AG20443 (cell line): ENCODE measurements around the gene SH3GL1.
A peak's percentile ranks its signal among the peaks of the same experiment; 100 is the strongest.

Source experiments
- DNase-seq: peaks from one replicate; pipeline ENCODE4 v3.0.0; 2012; ENCODE audit warnings: low spot score, mixed read lengths

SH3GL1 gene

GRCh38 chr19:4375164-4376027, 25.0 kb downstream of the SH3GL1 start:
- DNase-seq = no peak

DNA sequence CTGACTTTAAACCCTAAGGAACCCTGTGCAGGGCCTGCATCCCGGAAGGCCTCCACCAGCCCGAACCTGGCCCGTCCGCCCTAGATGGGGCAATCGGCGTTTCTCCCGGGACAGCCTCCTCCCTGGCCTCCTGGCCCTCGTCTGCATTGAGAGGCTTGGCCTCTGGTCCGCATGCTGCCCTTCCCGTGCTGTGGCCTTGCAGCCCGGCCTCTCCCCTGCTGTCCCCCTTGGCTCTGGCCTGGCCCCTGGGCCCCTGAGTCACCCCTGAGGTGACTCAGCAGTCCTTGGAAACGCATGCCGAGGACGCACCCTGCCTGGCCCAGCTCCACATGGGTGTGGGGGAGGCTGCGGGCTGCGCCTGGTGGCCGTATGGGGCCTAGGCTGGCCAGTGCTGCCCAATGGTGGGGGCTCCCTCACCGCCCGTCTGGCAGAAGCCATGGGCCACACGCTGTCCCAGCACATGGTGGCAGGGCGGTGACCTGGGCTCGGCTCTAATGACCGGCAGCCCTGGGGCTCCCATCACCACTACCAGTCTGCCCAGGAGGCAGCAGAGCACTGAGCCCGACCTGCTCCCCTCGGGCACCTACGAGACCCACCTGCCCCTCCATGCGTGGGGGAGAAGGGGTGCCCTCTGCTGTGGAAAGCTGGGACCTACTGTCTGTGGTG, 25.7 kb downstream of the SH3GL1 start:
- peak; percentile 92 for DNase-seq

- peak; percentile 47 for DNase-seq
These were observed 26.5 kb downstream of the SH3GL1 start for GRCh38 chr19:4373601-4374497.

GRCh38 chr19:4373013-4373367, 27.4 kb downstream of the SH3GL1 start:
- DNase-seq = no peak

GRCh38 chr19:4372165-4373012, 28.0 kb downstream of the SH3GL1 start:
- no peak for DNase-seq

DNA sequence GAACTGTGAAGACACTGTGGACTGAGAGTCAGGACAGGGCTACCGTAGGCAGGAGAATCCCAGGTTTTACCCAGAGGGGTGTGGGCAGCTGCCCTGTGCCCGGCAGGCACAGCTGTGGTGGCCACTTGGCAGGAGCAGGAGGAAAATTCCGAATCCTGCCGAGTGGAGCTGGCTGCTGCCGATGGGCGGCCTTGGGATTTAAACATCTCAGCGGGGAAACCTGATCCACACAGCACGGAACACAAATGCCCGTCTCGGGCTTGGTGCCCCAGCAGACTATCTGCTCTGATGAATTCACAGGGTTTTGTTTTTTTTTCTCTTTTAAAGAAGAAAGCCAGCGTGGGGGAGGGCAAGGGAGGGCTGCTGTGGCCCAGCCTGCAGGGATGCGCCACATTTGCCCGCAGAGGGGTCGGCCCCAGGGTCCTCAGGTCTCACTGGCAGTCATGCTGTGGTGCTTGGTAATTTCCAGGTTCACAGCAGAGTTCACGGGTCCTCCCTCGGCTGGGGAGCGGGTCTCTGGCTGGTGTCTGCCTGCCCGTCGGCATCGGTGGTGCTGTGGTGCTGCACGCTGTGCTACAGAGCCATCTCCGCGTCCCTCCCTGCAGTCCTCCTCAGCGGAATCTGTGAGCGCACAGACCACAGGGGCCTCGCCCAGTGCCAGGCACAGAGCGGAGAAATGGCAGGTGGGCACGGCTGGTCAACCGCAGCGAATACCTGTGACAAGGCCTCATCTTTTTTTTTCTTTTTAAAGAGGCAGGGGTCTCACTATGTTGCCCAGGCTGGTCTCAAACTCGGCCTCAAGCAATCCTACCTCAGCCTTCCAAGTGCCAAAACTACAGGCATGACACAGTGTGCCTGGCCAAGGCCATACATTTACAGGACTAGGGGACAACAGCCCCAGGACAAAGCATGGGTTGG, 28.8 kb downstream of the SH3GL1 start:
- DNase-seq = no peak

DNA sequence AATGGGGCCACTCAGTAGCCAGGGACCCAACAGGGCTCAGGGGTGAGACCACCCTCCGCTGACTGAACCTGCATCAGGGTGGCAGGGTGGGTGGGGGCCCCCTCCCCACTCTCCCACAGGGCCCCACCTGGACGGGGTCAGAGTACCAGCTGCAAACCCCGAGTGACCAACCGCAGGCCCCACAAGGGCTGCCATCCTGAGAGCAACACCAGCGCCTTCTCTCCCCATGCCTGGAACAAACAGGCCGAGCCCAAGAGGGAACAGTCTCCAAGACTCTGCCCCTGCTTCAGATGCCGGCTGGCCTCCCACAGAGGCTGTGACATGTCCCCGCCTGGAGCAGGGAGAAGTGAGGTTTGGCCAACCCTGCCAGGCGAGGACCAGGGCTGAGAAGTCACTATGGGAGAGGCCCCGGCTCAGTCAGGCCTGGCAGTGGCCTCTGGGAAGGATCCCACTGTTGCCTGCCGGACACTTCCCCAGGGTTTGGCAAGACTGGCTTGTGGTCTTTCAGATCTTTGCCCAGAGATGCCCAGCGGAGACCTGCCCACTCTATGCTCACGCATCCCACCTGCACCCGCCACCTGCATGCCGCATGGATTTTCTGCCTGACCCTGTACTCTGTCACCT, 29.8 kb downstream of the SH3GL1 start:
- no peak for DNase-seq

GRCh38 chr19:4369888-4370260, 30.5 kb downstream of the SH3GL1 start:
- peak; percentile 62 for DNase-seq

GRCh38 chr19:4369109-4369887, 31.0 kb downstream of the SH3GL1 start:
- DNase-seq = no peak

- no peak for DNase-seq
These were observed 32.1 kb downstream of the SH3GL1 start for GRCh38 chr19:4368128-4368820.

- DNase-seq = no peak
These were observed 32.6 kb downstream of the SH3GL1 start for GRCh38 chr19:4367781-4368127.

GRCh38 chr19:4367336-4367723, 33.0 kb downstream of the SH3GL1 start:
- no peak for DNase-seq

DNA sequence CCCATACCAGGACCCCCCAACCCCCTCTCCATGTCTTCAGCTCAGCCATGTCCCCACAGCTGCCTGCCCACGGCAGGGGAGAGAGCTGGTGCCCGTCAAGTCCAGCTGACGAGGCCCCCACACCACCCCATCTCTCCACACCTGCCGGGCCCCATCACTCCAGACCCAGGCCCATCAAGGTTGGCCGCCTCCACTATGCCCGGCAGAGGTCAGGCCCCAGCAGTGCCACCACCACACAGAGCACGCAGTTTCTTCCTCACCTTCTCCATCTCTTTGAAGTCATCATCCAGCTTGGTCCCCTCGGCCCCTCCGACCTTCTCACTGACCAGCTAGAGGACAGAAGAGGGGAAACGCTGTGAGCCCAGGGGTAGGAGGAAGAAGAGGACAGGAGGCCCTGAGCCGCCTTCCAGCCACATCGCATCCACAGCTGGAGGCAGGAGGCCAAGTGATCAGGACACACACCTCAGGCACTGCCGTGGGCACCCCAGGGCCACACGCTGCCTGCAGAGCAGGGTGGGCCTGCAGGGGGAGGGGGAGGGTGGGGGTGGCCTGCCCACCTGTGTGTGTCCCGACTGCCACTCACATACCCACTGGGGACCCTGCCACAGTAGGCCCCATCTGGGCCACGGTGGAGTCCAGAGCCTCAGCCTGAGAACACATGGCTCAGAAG, 33.5 kb downstream of the SH3GL1 start:
- no peak for DNase-seq

- DNase-seq = no peak
These were observed 34.3 kb downstream of the SH3GL1 start for GRCh38 chr19:4365791-4366665.

DNA sequence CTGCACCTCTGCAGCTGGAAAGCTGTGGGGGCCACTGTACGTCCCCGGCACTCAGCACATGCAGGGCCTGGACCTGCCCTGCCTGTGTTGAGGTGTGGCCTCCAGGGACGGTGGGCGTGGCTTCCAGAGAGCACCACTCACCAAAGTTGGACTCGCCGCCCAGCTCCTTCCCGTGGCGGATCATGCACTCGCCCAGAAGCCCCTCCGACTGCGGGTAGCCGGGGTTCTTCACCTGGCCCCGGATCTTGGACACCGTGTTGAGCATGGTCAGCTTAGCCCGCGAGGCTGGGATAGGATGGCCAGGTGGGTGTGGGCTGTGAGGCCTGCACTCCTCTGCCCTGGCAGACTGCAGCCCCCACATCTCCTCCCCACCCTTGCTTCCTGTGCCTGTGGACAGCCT, 35.0 kb downstream of the SH3GL1 start:
- no peak for DNase-seq

GRCh38 chr19:4363571-4364304, 36.6 kb downstream of the SH3GL1 start:
- no peak for DNase-seq
